Gastrocnemius medialis (tissue), 4 donors: Measurements from ENCODE around the gene STPG4.

ENCODE experiments used
- CTCF ChIP-seq, 5 experiments: fragments of 450-650 bp in 3 of 5; fragments of 200-600 bp in 2 of 5; sonication (generic) in 2 of 5; IDR thresholded peaks in 4 of 5; conservative IDR thresholded peaks in 1 of 5; 1 replicate in 4 of 5; 2 replicates in 1 of 5; pipeline ENCODE4 v1.5.1; 2016 to 2019; ENCODE audit warnings: antibody characterized with exemption in 5 of 5, mild to moderate bottlenecking in 3 of 5, moderate library complexity in 3 of 5
- POLR2A ChIP-seq, 2 donors: fragments of 450-650 bp; IDR thresholded peaks; one replicate each; pipeline ENCODE4 v1.6.1; 2017; ENCODE audit warnings: antibody characterized with exemption in 2 of 2, mild to moderate bottlenecking in 2 of 2, moderate library complexity in 2 of 2

GRCh38 chr2:47091118-47091517 lies 64.0 kb downstream of the STPG4 start:
- TF ChIP-seq CTCF (IDR thresholded peaks at IDR 0.05 in 4 of 5, conservative IDR thresholded peaks at IDR 0.05 in 1 of 5) (no peak), POLR2A (IDR thresholded peaks at IDR 0.05) (no peak)
